Keratinocyte (primary cell): ENCODE data around the gene BRIP1. TPM values are rescaled to one million over a fixed set of nuclear protein-coding genes. Genes with fewer than 3 reads are reported as not detected.

Experiments used
- DNase-seq: peaks from one replicate; pipeline ENCODE4 v3.0.0-alpha.2; 2011; ENCODE audit warnings: low read depth, missing footprints, low spot score
- FAIRE-seq: peaks from 2 replicates; lab custom pipeline; 2011; peaks lifted over from hg19 to GRCh38; lab: Jason Lieb, UNC
- H2AFZ ChIP-seq: 2 replicates; pipeline ENCODE4 v1.6.0; 2012; ENCODE audit warnings: low read length, control low read depth, inconsistent platforms; ENCODE audit not compliant: control insufficient read depth
- H3K27ac ChIP-seq: 2 replicates; pipeline ENCODE4 v1.5.1; 2011; ENCODE audit warnings: low read length; ENCODE audit not compliant: control insufficient read depth, insufficient read depth
- H3K27me3 ChIP-seq: 3 replicates; pipeline ENCODE4 v1.6.0; 2011; ENCODE audit warnings: low read length; ENCODE audit not compliant: control insufficient read depth, insufficient read depth; ENCODE audit errors: extremely low read depth
- H3K36me3 ChIP-seq, 2 experiments: 2 replicates in 1 of 2; 3 replicates in 1 of 2; pipeline ENCODE4 v1.5.1; 2011; ENCODE audit warnings: low read length in 2 of 2, mild to moderate bottlenecking in 1 of 2; ENCODE audit not compliant: control insufficient read depth in 2 of 2, insufficient read depth in 2 of 2; ENCODE audit errors: extremely low read depth in 1 of 2
- H3K4me1 ChIP-seq: 3 replicates; pipeline ENCODE4 v1.5.1; 2011; ENCODE audit warnings: low read length; ENCODE audit not compliant: control insufficient read depth, insufficient read depth; ENCODE audit errors: extremely low read depth
- H3K4me2 ChIP-seq: 3 replicates; pipeline ENCODE4 v1.6.0; 2011; ENCODE audit warnings: low read depth, low read length; ENCODE audit not compliant: control insufficient read depth, insufficient read depth; ENCODE audit errors: extremely low read depth
- H3K4me3 ChIP-seq, 3 experiments: fragments of 200-600 bp in 1 of 3; sonication (generic) in 1 of 3; 2 replicates in 2 of 3; 3 replicates in 1 of 3; pipeline ENCODE4 v1.5.1; 2011 to 2016; ENCODE audit warnings: low read length in 3 of 3, mild to moderate bottlenecking in 3 of 3, control low read depth in 2 of 3, inconsistent platforms in 1 of 3, low read depth in 1 of 3, mixed read lengths in 1 of 3, mixed run types in 1 of 3, moderate library complexity in 1 of 3; ENCODE audit not compliant: control insufficient read depth in 2 of 3, insufficient read depth in 2 of 3; ENCODE audit errors: extremely low read depth in 1 of 3
- H3K79me2 ChIP-seq: 2 replicates; pipeline ENCODE4 v1.6.0; 2012; ENCODE audit warnings: low read length; ENCODE audit not compliant: control insufficient read depth, insufficient read depth
- H3K9ac ChIP-seq: 3 replicates; pipeline ENCODE4 v1.6.0; 2011; ENCODE audit warnings: low read length; ENCODE audit not compliant: control insufficient read depth, insufficient read depth; ENCODE audit errors: extremely low read depth
- H3K9me1 ChIP-seq: 3 replicates; pipeline ENCODE4 v1.6.0; 2011; ENCODE audit warnings: low read length; ENCODE audit not compliant: control insufficient read depth, insufficient read depth; ENCODE audit errors: extremely low read depth
- H3K9me3 ChIP-seq: 2 replicates; pipeline ENCODE4 v1.5.1; 2012; ENCODE audit warnings: low read depth, low read length; ENCODE audit not compliant: control insufficient read depth
- H4K20me1 ChIP-seq: 3 replicates; pipeline ENCODE4 v1.6.0; 2011; ENCODE audit warnings: low read length; ENCODE audit not compliant: control insufficient read depth, insufficient read depth; ENCODE audit errors: extremely low read depth
- CTCF ChIP-seq, 3 experiments: IDR thresholded peaks in 1 of 3; conservative IDR thresholded peaks in 1 of 3; optimal IDR thresholded peaks in 1 of 3; 2 replicates in 2 of 3; 3 replicates in 1 of 3; pipeline versions ENCODE3 to v1.5.1; 2011; ENCODE audit warnings: low read length in 3 of 3, mild to moderate bottlenecking in 3 of 3, moderate library complexity in 2 of 3, control low read depth in 1 of 3, inconsistent platforms in 1 of 3; ENCODE audit not compliant: insufficient read depth in 2 of 3; ENCODE audit errors: extremely low read depth in 1 of 3
- EZH2 ChIP-seq: IDR thresholded peaks from one replicate; pipeline ENCODE4 v1.6.1; 2012; ENCODE audit warnings: inconsistent platforms, mild to moderate bottlenecking, low read length, moderate library complexity
- dilution Hi-C: fragments of 300-500 bp; cut with MboI; formaldehyde crosslinking; loops from one replicate; pipeline ENCODE4 v1.7.0; 2020; ENCODE audit warnings: low sequenced_read_pairs; ENCODE audit not compliant: extremely low pct_ligation_motif_present
- polyA plus RNA-seq, 5 experiments: library from polyadenylated mRNA; depleted of rRNA in 3 of 5; stranded (reverse) in 3 of 5; stranded (forward) in 1 of 5; unstranded in 1 of 5; fragments of >200 nt; gene quantifications; 1 replicate in 1 of 5; 2 replicates in 3 of 5; 3 replicates in 1 of 5; pipeline versions ENCODE4 v1.2.1 to v1.2.3, GENCODE V29; 2011 to 2012; ENCODE audit warnings: missing spikeins in 2 of 5, low read depth in 1 of 5, low replicate concordance in 1 of 5

Gene BRIP1
- polyA plus RNA-seq, 1 donor (not counting 4 experiments of a cell fraction or from before 2014, with no cell fraction given) = 4.0 TPM

- Histone ChIP-seq H3K4me1 (no peaks in the 10 kb centered on the region), H3K4me2 (no peak overlapping the region), H3K9me3 (no peaks in the 10 kb centered on the region), H3K79me2 (no peaks in the 10 kb centered on the region), H3K36me3 (no peaks in the 10 kb centered on the region), H3K27ac (no peak overlapping the region), H2AFZ (no peak overlapping the region), H3K9ac (no peak overlapping the region), H3K9me1 (no peaks in the 10 kb centered on the region), H3K27me3 (no peaks in the 10 kb centered on the region), H3K4me3 (no peak overlapping the region), H4K20me1 (no peaks in the 10 kb centered on the region)
- TF ChIP-seq CTCF (optimal IDR thresholded peaks at IDR 0.05 in 1 of 3, IDR thresholded peaks at IDR 0.05 in 1 of 3, conservative IDR thresholded peaks at IDR 0.05 in 1 of 3; ENCODE audit: extremely low read depth in 1 of 3, insufficient read depth in 2 of 3, low read length in 3 of 3) = no peak
- TF ChIP-seq EZH2 = no peak
- FAIRE-seq = no peak
- dilution Hi-C loops = no loop called here
- no peak for DNase-seq
These were observed 218.2 kb downstream of the BRIP1 start for GRCh38 chr17:61644800-61645774.

- Histone ChIP-seq H3K79me2 (no peaks in the 10 kb centered on the region), H3K9me3 (no peaks in the 10 kb centered on the region), H4K20me1 (no peaks in the 10 kb centered on the region), H2AFZ (no peak overlapping the region), H3K9me1 (no peaks in the 10 kb centered on the region), H3K4me1 (no peaks in the 10 kb centered on the region), H3K27me3 (no peaks in the 10 kb centered on the region), H3K36me3 (no peaks in the 10 kb centered on the region), H3K4me3 (no peak overlapping the region), H3K4me2 (no peak overlapping the region), H3K9ac (no peak overlapping the region), H3K27ac (no peak overlapping the region)
- TF ChIP-seq EZH2 (no peak), CTCF (optimal IDR thresholded peaks at IDR 0.05 in 1 of 3, IDR thresholded peaks at IDR 0.05 in 1 of 3, conservative IDR thresholded peaks at IDR 0.05 in 1 of 3; ENCODE audit: extremely low read depth in 1 of 3, insufficient read depth in 2 of 3, low read length in 3 of 3) (no peak)
- dilution Hi-C loops = no loop called here
- FAIRE-seq (no peak), DNase-seq (no peak)
These were observed 220.6 kb downstream of the BRIP1 start for GRCh38 chr17:61642768-61643167.
